ENCODE measurements around the gene UBTF.

The UBTF gene

DNA sequence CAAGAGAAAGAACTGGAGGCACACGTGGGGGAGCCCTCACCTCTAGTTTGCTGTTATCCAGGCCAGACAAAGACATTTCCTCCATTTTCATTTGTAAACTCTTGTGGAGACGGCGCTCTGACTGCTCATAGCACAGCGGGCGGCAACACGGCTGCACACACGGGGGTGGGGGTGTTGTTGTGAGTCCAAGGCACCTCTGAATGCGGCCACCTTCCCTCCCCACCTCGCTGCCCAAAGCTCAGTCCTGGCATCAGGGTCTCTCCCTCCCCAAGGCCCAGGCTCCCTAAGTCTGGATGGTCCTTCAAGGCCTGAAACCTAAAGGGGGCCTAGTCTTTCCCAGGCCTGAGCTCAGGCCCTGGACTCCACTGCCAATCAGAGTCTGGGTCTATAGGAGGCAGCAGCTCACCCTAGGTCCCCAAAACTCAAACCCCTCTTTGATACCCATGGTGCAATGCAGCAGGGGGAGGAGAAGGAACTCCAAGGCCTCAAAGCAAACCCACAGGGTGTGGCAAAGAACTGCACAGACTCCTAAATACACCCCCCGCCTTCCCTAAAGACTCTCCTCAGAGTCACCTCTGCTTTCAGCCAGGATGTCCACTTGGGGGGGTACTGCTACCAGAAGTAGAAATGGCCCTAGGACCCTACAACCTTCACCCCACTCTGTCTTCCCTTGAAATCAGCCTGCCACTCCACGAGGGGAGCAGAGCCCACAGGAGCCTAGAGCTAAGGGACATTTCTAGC is 21.3 kb downstream of the UBTF start:
- DNase-seq (ENCODE audit: low read depth in 2 of 3, low spot score in 1 of 3) = no peak

DNA sequence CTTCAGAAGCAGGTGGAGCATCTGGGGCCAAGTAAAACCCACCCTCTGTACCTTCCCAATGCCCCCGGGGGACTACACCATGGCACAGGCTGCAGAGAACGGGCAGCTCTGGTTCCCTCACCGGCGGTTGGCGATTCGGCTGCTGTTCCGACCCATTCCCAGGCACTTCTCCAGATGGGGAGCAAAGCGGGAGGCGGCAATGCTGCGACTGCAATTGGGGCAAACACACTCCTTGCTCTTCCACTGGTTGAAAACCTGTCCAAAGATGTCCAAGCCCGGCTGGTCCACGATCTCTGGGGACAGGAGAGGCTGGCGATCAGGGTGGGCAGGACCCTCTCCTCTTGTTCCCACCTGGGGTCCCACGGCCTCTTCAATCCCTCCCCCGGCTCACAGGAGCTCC is 22.4 kb downstream of the UBTF start:
- no peak for DNase-seq (ENCODE audit: low read depth in 2 of 3, low spot score in 1 of 3)

DNA sequence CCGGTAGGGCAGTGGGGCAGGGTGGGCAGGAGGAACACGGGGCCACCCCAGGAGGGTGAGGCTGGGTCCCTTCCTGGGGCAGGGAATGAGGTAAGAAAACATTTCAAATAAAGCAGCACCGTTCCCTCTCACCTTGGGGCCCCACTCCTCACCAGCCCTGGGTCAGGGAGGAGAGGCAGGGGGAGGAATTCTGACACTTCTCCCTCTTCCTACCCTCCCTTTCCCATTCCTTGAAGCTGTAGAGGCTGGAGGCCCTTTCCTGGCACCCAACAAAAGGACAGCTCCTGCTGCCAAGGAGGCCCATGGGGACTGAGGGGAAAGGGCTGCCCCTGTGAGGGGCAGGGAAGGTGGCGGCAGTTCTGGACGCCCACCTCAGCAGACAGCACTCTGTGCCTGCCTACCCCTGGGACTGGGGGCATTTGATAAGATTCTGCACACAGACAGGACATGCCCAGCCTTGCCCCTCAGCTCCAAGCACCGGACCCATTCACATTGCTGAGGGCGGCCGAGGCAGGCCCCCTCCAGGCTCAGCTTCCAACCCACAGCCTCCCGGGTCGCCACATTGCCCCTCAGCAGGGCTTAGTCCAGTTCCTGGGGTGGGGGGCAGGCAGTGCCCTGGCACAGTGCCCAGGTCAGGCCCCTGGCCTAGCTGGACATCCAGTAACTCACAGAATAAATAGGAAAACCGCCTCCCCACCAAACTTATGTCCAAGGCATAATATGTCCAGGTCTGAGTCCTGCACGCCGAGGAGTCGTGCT is 26.0 kb downstream of the UBTF start:
- DNase-seq (ENCODE audit: low read depth in 2 of 3, low spot score in 1 of 3) = no peak

DNA sequence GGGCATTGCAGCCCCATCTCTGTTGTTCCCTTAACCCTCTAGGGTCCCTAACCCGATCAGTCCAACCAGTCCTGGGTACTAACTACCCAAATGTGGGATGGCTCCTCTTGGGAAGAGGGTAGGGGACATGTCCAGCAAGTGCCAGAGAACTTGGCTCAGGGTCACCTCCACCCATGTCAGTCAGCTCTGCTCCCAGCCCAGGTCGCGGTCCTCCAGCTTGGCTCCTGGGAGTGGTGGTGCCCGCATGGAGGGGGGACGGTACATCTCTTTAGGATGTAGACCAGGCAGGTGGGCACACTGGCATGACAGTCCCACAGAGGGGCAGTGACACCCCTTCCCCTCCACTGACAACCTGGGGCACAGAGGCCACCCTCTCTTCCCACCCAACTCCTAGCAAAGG is 26.7 kb downstream of the UBTF start:
- DNase-seq (ENCODE audit: low read depth in 2 of 3, low spot score in 1 of 3) = no peak

DNA sequence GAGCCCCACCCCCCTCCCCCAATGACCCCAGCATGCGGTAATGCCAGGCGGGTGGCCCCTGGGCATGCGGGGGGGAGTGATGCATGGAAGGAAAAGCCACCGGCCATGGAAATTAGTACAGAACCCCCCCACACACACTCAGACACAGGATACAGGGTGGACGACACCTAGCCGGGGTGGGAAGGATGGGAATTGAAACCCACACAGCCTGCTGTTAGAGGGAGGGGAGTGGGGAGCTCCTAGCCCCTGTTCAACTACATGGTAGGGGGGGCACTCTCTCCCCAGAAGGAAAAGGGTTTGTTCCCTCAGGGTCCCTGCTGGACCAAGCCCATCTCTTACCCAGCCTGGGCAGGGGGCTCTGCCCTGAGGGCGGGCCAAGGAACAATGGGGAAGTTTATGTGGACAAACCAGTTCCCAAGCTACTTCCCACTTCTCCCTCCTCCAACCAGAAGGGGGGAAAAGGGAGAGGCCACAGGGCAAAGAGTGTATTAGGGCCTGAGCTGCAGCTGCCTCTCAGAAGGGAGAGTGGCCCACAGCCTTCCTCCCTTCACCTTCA is 27.5 kb downstream of the UBTF start:
- no peak for DNase-seq (ENCODE audit: low read depth in 2 of 3, low spot score in 1 of 3)

DNA sequence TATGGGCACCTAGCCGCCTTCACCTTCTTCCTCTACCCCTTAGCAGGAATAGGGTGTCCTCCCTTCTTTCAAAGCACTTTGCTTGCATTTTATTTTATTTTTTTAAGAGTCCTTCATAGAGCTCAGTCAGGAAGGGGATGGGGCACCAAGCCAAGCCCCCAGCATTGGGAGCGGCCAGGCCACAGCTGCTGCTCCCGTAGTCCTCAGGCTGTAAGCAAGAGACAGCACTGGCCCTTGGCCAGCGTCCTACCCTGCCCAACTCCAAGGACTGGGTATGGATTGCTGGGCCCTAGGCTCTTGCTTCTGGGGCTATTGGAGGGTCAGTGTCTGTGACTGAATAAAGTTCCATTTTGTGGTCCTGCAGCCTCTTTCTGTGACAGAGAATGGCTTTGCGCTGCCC is 28.1 kb downstream of the UBTF start:
- DNase-seq (ENCODE audit: low read depth in 2 of 3, low spot score in 1 of 3) = no peak

DNA sequence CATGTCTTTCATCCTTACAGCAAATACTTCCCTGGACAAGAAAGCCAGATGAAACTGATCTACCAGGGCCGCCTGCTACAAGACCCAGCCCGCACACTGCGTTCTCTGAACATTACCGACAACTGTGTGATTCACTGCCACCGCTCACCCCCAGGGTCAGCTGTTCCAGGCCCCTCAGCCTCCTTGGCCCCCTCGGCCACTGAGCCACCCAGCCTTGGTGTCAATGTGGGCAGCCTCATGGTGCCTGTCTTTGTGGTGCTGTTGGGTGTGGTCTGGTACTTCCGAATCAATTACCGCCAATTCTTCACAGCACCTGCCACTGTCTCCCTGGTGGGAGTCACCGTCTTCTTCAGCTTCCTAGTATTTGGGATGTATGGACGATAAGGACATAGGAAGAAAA is 29.0 kb downstream of the UBTF start:
- DNase-seq (ENCODE audit: low read depth in 2 of 3, low spot score in 1 of 3) = no peak

DNA sequence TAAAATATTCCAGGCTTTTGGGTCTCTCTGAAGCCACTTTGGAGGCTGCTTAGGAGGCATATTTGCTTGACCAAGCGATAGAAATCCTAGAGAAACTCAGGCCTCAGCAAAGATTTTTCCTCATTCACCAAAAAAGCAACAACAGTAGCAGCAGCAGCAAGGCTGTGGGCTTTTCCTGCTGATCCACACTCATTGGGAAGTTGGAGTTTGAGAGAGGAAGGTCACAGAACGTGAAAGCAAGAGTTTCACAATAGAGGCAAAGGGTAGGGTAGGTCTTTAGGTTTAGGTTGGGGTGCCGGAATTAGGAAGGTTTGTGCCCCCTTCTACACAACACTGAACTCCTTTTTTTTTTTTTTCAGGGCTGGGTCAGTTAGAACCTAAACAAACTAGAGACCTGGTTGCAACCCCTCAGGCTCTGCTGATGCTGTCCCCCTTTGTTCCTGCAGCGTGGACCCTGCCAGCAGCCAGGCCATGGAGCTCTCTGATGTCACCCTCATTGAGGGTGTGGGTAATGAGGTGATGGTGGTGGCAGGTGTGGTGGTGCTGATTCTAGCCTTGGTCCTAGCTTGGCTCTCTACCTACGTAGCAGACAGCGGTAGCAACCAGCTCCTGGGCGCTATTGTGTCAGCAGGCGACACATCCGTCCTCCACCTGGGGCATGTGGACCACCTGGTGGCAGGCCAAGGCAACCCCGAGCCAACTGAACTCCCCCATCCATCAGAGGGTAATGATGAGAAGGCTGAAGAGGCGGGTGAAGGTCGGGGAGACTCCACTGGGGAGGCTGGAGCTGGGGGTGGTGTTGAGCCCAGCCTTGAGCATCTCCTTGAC is 30.7 kb downstream of the UBTF start:
- no peak for DNase-seq (ENCODE audit: low read depth in 2 of 3, low spot score in 1 of 3)

DNA sequence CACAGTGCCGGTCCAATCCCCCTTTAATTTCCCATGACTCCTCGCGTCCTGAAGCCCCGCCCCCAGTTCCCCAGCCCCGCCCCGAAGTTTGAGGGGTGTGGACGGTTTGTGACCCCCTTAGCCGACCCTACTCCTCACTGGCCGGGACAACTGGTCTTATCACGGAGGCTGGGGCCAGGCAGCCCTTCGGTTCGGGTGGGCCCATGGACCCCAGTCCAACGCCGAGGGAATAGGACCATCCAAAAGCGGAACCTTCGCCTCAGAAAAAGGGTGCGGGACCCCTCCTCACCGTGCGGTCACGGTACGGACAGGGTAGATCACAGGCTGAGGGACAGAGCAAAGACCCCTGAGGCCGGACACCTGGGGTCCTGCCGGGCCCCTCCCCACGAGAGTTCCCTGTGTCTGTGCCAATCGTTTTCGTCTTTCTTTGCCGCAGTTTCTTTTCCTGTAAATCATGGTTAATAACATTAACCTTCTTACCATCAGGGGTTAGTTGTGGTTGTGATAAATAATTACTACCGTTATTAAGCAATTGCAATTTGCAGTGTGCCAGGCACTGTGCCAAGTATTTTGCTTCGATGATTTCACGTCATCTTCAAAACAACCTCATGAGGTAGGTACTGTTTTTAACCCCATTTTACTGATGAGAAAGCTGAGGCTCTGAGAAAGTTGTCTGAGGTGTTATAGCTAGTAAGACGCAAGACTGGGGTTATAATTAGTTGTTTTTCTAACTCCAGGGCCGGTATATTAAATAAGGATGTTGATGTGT is 32.2 kb downstream of the UBTF start:
- no peak for DNase-seq (ENCODE audit: low read depth in 2 of 3, low spot score in 1 of 3)

DNA sequence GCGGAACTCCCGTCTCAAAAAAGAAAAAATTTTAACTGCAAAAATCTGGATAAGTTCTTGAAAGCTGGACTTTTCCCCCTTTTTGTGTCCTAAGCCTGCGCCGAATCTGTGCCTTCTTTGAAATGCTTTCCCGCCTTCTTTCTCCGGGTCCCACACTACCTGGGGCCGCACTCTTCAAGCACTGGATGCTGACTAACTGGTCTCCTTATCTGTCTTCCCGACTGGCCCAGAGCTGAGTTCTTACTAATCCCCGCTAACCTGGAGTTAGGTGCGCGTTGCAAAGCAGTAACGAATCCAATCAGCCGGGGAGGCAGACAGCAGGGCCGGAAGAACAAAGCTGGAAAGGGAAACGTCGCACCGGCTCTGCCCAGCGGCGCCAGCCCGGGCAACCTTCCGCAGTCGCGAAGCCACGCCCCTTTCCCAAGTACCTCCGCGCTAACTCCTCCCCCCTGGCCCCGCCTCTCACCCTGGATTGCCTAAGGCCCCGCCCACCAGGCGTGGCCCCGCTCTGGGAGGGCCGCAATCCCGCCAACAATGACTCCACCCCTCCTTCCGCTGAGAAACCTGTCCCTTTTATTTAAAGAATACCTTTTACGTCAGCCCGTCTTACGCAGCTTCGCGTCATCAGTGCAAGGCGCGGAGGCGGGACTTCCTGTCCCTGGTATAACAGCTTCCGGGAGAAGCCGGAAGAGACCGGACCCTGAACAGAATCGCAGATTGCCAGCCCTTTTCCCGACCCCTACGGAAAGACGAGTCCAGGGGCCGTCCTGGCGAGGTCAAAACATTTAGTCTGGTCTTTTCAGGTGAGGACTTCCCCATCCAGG is 33.0 kb downstream of the UBTF start, which contains the start of gene TMUB2:
Gene TMUB2 (plus strand): TSS at position 666 of the 824 bp plus-strand sequence. CDS start 737 bp downstream, outside the sequence.
- peak; percentile 99 to 100 (median 100) for DNase-seq (ENCODE audit: low read depth in 2 of 3, low spot score in 1 of 3)

DNA sequence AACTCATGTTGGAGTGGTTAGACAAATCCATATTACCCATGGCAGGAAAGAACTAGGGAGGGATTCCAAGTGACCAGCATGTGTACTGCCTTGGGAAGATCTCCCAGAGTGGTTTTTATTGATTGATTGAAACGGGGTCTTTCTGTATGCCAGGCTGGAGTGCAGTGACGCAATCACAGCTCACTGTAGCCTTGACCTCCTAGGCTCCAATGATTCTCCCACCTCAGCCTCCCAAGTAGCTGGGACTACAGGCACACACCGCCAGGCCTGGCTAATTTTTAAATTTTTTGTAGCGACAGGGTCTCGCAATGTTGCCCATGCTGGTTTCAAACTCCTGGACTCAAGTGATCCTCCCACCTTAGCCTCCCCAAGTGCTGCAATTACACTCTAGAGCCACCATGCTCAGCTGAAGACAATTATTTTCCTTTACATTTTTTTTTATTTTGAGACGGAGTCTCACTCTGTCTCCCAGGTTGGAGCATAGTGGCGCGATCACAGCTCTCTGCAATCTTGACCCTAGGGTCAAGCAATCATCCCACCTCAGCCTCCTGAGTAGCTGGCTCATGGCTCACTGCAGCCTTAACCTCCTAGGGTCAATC is 35.2 kb downstream of the UBTF start:
- DNase-seq (ENCODE audit: low read depth in 2 of 3, low spot score in 1 of 3) = no peak

DNA sequence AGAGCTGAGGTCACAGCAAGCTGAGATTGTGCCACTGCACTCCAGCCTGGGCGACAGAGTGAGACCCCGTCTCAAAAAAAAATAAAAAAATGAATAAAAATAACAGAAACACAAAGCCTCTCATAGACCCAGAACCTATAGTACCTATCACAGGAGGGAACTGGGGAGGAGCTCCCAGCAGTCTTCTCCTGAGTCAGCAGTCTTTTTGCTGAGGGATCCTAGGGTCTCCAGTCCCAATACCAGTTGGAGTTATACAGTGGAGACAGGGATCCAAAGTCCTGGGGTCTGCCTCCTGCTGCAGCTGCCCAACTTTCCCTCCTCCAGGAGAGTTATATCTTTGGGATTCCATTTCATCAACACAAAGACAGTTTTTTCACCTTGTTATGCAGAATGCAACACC is 36.5 kb downstream of the UBTF start:
- DNase-seq (ENCODE audit: low read depth in 2 of 3, low spot score in 1 of 3) = no peak

DNA sequence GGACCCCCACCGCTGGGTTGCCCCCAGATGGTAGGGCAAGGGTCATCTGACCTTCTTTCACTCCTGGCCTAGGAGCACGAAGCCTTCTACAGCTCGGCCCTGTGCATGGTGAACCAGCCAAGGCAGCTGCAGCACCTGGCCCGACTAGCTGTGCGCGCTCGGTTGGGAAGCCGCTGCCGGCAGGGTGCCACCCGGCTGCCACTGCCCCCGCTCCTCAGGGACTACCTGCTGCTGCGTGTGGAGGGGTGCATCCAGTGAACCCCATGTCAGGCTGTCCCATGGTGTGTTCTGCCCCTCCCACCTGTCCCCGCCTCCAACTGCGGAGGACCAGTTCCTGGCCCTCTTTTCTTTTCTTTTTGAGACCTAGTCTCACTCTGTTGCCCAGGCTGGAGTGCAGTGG is 41.3 kb downstream of the UBTF start:
- no peak for DNase-seq (ENCODE audit: low read depth in 2 of 3, low spot score in 1 of 3)

DNA sequence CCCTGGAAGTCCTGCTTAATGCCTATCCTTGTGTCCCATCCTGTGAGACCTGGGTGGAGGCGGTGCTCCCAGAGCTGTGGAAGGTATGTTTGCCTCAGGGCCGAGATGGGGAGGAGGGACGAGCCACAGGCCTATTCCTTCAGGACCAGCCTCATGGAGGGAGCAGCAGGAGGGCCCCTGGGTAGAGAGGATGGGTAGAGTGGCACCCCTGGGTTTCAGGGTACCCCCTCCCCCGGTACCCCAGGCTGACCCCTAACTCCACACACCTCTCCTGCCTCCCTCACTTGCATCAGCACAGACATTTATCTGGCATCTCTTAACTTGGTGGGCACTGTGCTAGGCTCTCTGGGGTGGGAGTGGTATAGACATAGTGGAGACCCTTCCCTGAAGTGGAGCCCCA is 41.8 kb downstream of the UBTF start:
- no peak for DNase-seq (ENCODE audit: low read depth in 2 of 3, low spot score in 1 of 3)

DNA sequence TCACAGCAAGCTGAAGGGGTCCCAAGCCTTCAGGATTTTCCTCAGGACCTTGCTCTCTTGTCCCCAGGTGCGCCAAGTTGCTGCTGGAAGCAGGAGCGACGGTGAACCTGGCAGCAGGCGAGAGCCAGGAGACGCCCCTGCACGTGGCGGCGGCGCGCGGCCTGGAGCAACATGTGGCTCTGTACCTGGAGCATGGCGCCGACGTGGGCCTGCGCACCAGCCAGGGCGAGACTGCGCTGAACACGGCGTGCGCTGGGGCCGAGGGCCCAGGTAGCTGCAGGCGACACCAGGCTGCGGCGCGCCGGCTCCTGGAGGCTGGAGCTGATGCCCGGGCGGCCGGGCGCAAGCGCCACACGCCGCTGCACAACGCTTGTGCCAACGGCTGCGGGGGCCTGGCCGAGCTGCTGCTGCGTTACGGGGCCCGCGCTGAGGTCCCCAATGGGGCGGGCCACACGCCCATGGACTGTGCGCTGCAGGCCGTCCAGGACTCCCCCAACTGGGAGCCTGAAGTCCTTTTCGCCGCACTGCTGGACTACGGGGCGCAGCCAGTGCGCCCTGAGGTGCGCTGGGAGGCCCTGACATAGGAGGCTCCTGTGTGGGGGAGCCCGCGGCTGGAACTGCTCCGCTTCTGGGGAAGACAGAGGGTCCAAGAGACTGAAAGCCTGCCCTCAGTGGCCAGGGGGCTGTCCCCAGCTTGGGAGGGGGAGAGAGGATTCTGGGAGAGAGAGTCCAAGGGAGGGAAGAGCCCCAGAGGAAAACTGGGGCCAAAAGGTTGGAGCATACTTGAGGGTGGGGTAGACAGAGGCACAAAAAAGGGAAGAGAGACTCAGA is 42.6 kb downstream of the UBTF start:
- no peak for DNase-seq (ENCODE audit: low read depth in 2 of 3, low spot score in 1 of 3)

DNA sequence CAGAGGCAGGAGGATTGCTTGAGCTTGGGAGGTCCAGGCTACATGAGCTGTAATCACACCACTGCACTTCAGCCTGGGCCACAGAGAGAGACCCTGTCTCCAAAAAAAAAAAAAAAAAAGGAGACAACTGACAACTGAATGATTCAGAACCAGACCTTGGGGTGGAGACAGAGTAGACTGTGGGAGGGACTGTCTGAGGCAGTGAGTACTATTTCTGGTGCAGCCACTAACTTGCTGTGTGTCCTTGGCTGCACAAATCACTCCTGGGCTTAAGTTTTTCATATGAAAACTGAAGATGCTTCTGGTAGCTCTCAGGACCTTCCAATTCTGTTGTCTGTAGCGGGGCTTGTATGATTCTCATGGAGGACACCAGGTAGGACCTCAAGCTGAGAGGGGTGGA is 43.2 kb downstream of the UBTF start:
- no peak for DNase-seq (ENCODE audit: low read depth in 2 of 3, low spot score in 1 of 3)

DNA sequence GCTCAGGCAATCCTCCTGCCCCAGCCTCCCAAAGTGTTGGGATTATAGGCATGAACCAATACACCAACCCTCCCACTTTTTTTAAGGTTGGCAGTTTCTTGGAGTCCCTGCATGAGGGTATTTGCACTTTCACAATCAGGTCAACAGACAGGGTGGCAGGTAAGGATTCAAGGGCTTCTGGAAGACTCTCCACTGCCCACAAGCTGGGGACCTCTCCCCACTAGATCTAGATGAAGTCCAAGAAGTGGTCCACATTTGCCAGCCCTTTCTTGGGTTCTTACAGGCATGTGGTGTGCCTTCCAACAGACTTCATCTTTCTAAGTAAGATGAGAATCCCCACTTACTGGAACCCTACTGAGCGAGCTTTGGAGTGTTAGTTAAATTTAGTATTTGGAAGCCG is 45.0 kb downstream of the UBTF start:
- no peak for DNase-seq (ENCODE audit: low read depth in 2 of 3, low spot score in 1 of 3)

DNA sequence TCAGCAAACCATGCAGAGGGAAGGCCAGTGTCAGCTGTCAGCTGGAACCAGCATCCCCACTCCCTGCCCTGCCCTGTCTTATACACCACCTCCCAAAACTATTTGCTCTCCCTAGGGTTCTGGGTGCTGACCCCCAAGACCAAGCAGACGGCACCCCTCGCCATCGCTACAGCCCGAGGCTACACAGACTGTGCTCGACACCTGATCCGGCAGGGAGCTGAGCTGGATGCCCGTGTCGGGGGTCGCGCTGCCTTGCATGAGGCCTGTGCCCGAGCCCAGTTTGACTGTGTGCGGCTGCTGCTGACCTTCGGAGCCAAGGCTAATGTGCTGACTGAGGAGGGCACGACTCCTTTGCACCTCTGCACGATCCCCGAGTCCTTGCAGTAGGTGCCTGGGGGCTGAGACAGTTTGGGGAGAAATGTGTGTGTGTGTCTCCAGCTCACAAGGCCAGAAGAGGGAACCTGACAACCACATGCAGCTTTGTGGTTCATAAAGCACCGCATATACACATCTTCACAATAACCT is 47.5 kb downstream of the UBTF start:
- DNase-seq (ENCODE audit: low read depth in 2 of 3, low spot score in 1 of 3) = no peak
